Nephron (organoid): ENCODE measurements around the gene PPP1R9A.

Experiments used
- H3K27ac Mint-ChIP-seq, 3 experiments: 2 replicates each; pipeline ENCODE4 v1.8.0; 2020; ENCODE audit warnings: mixed read lengths in 3 of 3, mild to moderate bottlenecking in 2 of 3, moderate library complexity in 1 of 3
- H3K27me3 Mint-ChIP-seq: 2 replicates; pipeline ENCODE4 v1.8.0; 2021; ENCODE audit warnings: low read depth, mild to moderate bottlenecking, moderate library complexity, mixed read lengths
- H3K36me3 Mint-ChIP-seq: 2 replicates; pipeline ENCODE4 v1.8.0; 2020; ENCODE audit warnings: low read depth, mixed read lengths
- H3K4me1 Mint-ChIP-seq: 2 replicates; pipeline ENCODE4 v1.8.0; 2020; ENCODE audit warnings: mixed read lengths
- H3K4me3 Mint-ChIP-seq, 3 experiments: 2 replicates each; pipeline ENCODE4 v1.8.0; 2020; ENCODE audit warnings: mild to moderate bottlenecking in 3 of 3, mixed read lengths in 3 of 3, moderate library complexity in 2 of 3
- H3K9me3 Mint-ChIP-seq: 2 replicates; pipeline ENCODE4 v1.8.0; 2020; ENCODE audit warnings: mixed read lengths
- TF ChIP-seq, protein P1 (sequence below), 3 experiments: fragments of 200-600 bp; sonication (generic); IDR thresholded peaks; one replicate each; pipeline ENCODE4 v1.5.0; 2021; ENCODE audit warnings: antibody characterized with exemption in 3 of 3; ENCODE audit not compliant: unreplicated experiment in 3 of 3

Gene PPP1R9A

DNA sequence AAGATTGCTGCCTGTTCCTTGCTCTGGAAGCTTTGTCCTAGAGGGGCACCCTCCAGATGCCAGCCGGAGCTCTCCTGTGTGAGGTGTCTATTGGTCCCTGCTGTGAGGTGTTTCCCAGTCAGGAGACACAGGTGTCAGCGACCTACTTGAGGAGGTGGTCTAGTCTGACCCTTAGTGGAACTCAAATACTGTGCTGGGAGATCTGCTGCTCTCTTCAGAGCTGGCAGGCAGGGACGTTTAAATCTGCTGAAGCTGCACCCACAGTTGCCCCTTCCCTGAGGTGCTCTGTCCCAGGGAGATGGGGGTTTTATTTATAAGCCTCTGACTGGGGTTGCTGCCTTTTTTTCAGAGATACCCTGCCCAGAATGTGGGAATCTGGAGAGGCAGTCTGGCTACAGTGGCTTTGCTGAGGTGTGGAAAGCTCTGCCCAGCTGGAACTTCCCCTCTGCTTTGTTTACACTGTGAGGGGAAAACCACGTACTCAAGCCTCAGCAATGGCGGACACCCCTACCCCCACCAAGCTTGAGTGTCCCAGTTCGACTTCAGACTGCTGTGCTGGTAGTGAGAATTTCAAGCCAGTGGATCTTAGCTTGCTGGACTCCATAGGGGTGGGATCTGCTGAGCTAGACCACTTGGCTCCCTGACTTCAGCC is 119.2 kb downstream of the PPP1R9A start:
- peaks cover 49% of the 10 kb centered on the region for H3K9me3 Mint-ChIP-seq
- peaks cover 7% of the 10 kb centered on the region for H3K4me1 Mint-ChIP-seq
- TF ChIP-seq, protein P1, sequence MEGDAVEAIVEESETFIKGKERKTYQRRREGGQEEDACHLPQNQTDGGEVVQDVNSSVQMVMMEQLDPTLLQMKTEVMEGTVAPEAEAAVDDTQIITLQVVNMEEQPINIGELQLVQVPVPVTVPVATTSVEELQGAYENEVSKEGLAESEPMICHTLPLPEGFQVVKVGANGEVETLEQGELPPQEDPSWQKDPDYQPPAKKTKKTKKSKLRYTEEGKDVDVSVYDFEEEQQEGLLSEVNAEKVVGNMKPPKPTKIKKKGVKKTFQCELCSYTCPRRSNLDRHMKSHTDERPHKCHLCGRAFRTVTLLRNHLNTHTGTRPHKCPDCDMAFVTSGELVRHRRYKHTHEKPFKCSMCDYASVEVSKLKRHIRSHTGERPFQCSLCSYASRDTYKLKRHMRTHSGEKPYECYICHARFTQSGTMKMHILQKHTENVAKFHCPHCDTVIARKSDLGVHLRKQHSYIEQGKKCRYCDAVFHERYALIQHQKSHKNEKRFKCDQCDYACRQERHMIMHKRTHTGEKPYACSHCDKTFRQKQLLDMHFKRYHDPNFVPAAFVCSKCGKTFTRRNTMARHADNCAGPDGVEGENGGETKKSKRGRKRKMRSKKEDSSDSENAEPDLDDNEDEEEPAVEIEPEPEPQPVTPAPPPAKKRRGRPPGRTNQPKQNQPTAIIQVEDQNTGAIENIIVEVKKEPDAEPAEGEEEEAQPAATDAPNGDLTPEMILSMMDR (IDR thresholded peaks at IDR 0.05; ENCODE audit: unreplicated experiment in 3 of 3): no peak
- no peaks in the 10 kb centered on the region for H3K27me3 Mint-ChIP-seq
- no peak overlapping the region for H3K4me3 Mint-ChIP-seq
- peaks cover 46% of the 10 kb centered on the region for H3K36me3 Mint-ChIP-seq
- no peak overlapping the region for H3K27ac Mint-ChIP-seq

DNA sequence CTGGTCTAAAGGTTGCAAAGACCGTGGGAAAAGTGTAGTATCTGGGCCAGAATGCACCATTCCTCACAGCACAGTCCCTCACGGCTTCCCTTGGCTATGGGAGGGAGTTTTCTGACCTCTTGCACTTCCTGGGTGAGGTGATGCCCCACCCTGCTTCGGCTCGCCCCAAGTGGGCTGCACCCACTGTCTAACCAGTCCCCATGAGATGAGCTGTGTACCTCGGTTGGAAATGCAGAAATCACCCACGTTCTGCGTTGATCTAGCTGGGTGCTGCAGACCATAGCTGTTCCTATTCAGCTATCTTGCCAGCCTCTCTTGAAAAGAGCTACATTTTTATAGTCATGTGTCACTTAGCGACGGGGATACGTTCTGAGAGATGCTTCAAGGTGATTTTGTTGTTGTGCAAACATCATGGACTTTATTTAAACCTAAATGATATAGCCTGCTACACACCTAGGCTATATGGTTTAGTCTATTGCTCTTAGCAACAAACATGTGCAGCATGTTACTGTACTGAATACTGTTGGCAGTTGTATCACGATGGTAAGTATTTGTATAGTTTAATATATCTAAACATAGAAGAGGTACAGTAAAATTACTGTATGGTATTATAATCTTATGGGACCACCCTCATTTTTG is 120.0 kb downstream of the PPP1R9A start:
- Mint-ChIP-seq H3K9me3 (peaks cover 41% of the 10 kb centered on the region), H3K4me3 (no peak overlapping the region), H3K36me3 (peaks cover 38% of the 10 kb centered on the region), H3K27ac (no peak overlapping the region), H3K4me1 (peaks cover 7% of the 10 kb centered on the region), H3K27me3 (no peaks in the 10 kb centered on the region)
- TF ChIP-seq, protein P1 (IDR thresholded peaks at IDR 0.05; ENCODE audit: unreplicated experiment in 3 of 3): no peak

DNA sequence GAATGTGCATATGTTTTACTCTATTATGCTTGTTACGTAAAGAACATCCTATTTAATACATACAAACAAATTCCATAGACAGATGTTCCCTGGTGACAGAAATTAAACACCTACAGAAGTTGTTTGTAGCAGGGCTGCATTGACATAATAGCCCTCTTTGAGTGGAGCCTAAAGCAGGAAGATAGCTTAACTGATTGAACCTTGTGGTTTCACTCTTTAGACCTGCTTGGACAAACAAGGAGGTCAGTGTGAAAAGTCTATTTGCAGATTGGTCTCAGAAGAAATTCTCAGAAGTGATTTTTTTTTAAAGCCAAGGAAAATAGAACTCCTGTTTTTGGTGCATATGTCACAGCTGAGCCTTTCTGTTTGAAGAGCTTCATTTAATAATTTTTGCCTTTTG is 121.3 kb downstream of the PPP1R9A start:
- H3K4me1 Mint-ChIP-seq: peaks cover 7% of the 10 kb centered on the region
- H3K9me3 Mint-ChIP-seq: peaks cover 29% of the 10 kb centered on the region
- H3K27ac Mint-ChIP-seq: peak overlapping the region in 1 of 3 experiments; percentile 7
- H3K36me3 Mint-ChIP-seq: peaks cover 26% of the 10 kb centered on the region
- no peaks in the 10 kb centered on the region for H3K27me3 Mint-ChIP-seq
- TF ChIP-seq, protein P1 (IDR thresholded peaks at IDR 0.05; ENCODE audit: unreplicated experiment in 3 of 3): no peak
- no peak overlapping the region for H3K4me3 Mint-ChIP-seq

DNA sequence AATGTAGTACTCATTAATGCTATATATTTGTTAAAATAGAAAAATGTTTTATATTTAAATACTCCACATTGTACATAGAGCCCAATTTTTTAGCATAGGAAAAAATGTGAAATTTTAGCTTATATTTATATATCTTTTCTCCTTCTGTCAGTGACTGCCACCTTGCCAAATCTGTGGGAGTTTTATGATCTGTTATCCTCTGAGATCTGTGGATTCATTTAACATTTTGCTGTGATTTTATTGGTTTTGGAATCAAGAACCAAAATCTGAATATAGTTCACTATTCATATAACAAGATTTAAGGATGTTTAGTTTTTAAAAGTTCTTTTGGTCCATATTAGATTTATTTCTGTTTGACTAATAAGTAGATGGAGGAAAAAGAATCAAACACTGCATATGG is 127.9 kb downstream of the PPP1R9A start:
- H3K27ac Mint-ChIP-seq: peak overlapping the region in 2 of 3 experiments; percentile 8 to 72
- no peaks in the 10 kb centered on the region for H3K9me3 Mint-ChIP-seq
- TF ChIP-seq, protein P1 (IDR thresholded peaks at IDR 0.05; ENCODE audit: unreplicated experiment in 3 of 3): no peak
- H3K4me1 Mint-ChIP-seq: peaks cover 33% of the 10 kb centered on the region
- H3K4me3 Mint-ChIP-seq: no peak overlapping the region
- no peaks in the 10 kb centered on the region for H3K27me3 Mint-ChIP-seq
- no peaks in the 10 kb centered on the region for H3K36me3 Mint-ChIP-seq

DNA sequence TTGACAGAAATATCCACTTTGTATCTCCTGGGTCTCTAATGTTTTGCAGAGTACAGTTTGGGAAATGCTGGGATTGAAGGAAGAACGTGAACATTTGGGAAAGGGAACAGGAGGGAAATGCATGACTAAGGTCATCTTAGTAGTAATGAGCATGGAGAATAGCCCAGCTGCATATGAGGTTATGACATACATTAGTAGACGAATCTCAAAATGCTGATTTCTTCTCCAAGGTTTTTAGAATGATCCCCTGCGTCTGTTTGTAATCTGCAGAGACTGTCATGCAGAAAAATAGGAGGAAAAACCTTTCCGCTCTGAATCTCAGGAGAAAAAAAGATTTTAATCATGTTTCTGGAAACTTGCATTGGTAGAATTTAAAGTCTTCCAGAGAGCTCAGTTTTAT is 133.6 kb downstream of the PPP1R9A start:
- H3K36me3 Mint-ChIP-seq: no peaks in the 10 kb centered on the region
- H3K4me1 Mint-ChIP-seq: peaks cover 44% of the 10 kb centered on the region
- H3K9me3 Mint-ChIP-seq: no peaks in the 10 kb centered on the region
- TF ChIP-seq, protein P1 (IDR thresholded peaks at IDR 0.05; ENCODE audit: unreplicated experiment in 3 of 3): no peak
- H3K27ac Mint-ChIP-seq: peak overlapping the region; percentile 50 to 55 (median 53)
- no peaks in the 10 kb centered on the region for H3K27me3 Mint-ChIP-seq
- H3K4me3 Mint-ChIP-seq: no peak overlapping the region
